GM12864 (cell line): ENCODE results near the gene MACROD2.
"Not testable (repeated sequence)": the region's sequence is repeated elsewhere in the genome, so short reads cannot be mapped to it uniquely, and the experiment has no call there.

Source experiments
- DNase-seq: peaks from one replicate; pipeline ENCODE4 v3.0.0-alpha.2; 2011; ENCODE audit warnings: low read depth
- H3K4me3 ChIP-seq: 2 replicates; pipeline ENCODE4 v1.5.1; 2011; ENCODE audit warnings: mild to moderate bottlenecking, low read depth, low read length, control low read depth
- CTCF ChIP-seq: IDR thresholded peaks from 2 replicates; pipeline ENCODE4 v1.5.1; 2011; ENCODE audit warnings: low read depth, mild to moderate bottlenecking, moderate library complexity, low read length, control low read depth, inconsistent platforms; ENCODE audit errors: missing control alignments

The MACROD2 gene

DNA sequence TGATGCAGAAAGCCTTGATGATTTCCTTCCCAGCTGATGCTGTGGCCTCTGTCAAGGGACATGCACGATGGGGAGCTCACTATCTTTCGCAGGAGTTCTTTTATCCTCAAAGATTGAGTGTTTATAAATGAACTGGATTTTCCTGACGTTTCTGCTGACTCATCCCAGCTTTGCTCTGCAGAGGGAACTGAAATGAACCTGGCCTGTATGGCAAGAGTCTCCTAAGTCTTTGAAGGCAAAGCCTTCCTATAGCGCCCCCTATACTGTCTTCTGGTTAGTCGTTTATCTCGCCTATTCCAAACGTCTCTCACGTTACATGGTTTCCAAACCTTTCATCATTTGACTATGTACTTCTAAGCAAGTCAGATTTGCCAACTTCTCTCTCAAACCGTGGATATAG lies 2012.6 kb downstream of the MACROD2 start:
- no peak for TF ChIP-seq CTCF
- no peak for DNase-seq
- H3K4me3 ChIP-seq: no peak overlapping the region

DNA sequence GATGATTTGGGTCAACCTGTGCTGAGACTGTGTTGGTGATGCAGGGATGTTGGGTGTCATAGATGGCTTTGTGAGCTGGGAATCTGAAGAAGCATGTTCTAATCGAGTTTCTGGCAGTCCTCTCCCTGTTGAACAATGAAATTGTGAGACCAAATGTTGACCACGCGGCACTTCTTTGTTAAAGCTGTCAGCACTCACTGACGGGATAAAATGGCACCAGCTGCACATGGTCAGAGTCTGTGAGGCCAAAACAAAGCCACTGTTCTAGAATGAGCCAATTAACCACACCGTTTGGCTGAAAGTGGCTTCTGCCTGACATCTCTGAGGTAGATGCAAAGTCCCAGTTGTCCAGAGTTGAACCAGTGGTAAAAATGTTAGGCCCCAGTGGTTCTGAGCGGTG lies 2015.7 kb downstream of the MACROD2 start:
- H3K4me3 ChIP-seq: no peak overlapping the region
- no peak for TF ChIP-seq CTCF
- DNase-seq: no peak

DNA sequence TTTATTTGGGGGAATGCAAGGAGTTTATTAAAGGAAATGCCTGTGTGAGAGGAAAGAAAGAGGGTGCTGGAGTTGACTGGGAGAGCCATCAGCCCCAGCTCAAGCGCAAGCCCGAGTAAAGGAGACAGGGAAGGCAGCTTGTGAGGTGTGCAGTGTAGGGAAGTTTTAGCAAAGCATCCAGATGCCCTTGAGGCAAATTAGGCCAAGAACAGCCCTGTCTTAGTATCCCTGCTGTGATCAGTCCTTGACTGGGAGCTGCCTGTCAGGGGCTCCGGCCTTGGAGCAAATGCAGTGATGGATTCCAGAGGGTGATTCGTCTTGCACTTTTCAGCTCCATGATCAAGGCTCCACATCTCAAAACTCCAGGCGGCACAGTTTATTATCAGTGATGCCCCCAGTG lies 2016.2 kb downstream of the MACROD2 start:
- no peak for DNase-seq
- H3K4me3 ChIP-seq: no peak overlapping the region
- TF ChIP-seq CTCF: no peak

DNA sequence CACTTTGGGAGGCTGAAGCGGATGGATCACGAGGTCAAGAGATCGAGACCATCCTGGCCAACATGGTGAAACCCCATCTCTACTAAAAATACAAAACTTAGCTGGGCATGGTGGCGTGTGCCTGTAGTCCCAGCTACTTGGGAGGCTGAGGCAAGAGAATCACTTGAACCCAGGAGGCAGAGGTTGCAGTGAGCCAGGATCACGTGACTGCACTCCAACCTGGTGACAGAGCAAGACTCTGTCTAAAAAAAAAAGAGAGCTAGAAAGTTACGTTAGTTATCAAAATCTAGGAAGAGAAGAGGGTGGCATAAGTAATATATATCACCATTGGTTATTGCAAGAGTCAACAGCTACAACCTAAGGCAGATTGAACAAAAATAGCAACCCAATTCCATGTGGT lies 2017.6 kb downstream of the MACROD2 start:
- DNase-seq: not testable (repeated sequence)

DNA sequence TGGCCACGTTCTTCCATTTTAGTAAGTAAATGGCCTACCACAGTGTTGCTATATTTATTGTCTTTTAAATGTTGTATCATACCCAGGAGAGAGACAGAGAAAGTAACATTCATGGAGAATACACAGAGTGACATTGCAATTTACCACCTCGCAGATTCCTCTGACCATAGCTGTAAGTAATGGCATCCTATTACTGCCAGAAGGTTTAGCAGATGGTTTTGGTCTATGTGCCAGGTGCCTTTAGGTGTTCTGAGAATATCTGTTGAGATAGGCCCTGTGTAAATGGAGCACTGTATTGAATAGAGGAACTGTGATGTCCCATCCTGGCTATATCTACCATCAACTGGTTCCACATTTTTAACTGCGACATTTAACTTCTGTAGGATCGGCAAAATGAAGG lies 2018.3 kb downstream of the MACROD2 start:
- TF ChIP-seq CTCF: no peak
- no peak overlapping the region for H3K4me3 ChIP-seq
- DNase-seq: no peak

More for the DNA sequence above, 2017.6 kb downstream of the MACROD2 start:
- H3K4me3 ChIP-seq: not testable (repeated sequence)

DNA sequence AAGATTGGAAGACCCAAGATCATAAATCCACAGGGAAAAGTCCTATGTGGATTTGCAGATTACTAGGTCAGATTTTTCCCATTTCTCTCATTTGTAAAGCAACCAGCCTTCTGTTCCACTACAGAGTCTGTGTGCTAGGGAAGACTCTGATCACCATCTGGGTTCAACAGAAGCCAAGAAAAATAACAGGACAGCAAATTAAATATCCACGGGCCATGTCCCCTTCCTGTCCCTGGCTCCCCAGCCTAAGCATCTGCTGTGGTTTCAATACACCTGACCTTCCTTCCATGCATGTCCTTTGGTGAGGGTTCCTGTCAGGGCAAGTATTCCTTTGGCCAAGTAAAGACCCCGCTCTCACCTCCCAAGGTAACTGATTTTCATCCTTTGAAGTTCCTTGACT lies 2019.1 kb downstream of the MACROD2 start:
- TF ChIP-seq CTCF: no peak
- no peak overlapping the region for H3K4me3 ChIP-seq
- no peak for DNase-seq

- no peak for DNase-seq
- no peak overlapping the region for H3K4me3 ChIP-seq
- TF ChIP-seq CTCF: no peak
Measured at GRCh38 chr20:16017656-16018055, 2022.3 kb downstream of the MACROD2 start.

DNA sequence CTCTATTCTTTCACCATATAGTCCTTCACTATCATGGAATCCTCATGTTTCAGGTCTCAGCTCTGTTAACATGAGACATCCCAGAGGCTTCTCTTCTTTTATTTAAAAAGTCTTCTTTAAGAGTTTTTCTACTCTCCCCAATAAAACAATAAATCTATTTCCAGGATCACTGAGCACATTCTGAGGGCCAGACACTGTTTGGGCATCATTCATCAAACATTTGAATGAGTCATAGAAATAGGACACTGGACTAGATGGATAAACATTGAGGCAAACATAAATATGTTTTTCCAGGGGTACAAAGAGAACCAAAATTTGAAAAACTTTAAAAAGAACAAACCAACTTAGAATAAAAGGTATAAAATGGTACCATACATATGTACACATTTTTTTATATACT lies 2023.6 kb downstream of the MACROD2 start:
- DNase-seq: no peak
- no peak for TF ChIP-seq CTCF
- no peak overlapping the region for H3K4me3 ChIP-seq
